Activated CD8-positive, alpha-beta T cell treated with anti-CD3 and anti-CD28 coated beads, Interleukin-2, amount 10 ng/mL, durations not matched to agents 7 days and 5 days (primary cell): Measurements from ENCODE around the gene FAM219A. TPM values are rescaled to one million over a fixed set of nuclear protein-coding genes. Genes with fewer than 3 reads are reported as not detected.

Experiments
- ATAC-seq: fragments of 150-1000 bp; cut with Tn5 transposase; one replicate; pipeline ENCODE4 v1.10.0; 2021; ENCODE audit warnings: moderate library complexity
- CTCF ChIA-PET: fragments of 350-600 bp; sonication (Branson Sonifier 250); formaldehyde crosslinking; loops from one replicate; lab custom pipeline; 2021; ENCODE audit warnings: antibody characterized with exemption; lab: Charles Lee
- POLR2A ChIA-PET: fragments of 350-600 bp; sonication (Branson Sonifier 250); formaldehyde crosslinking; loops from one replicate; lab custom pipeline; 2021; ENCODE audit warnings: antibody characterized with exemption; lab: Charles Lee
- DNase-seq: peaks from one replicate; pipeline ENCODE4 v3.0.0-alpha.2; 2020
- H3K27ac Mint-ChIP-seq: one replicate; pipeline ENCODE4 v1.8.0; 2021; ENCODE audit warnings: mild to moderate bottlenecking, mixed read lengths
- H3K27me3 Mint-ChIP-seq: one replicate; pipeline ENCODE4 v1.8.0; 2021; ENCODE audit warnings: low read depth, mixed read lengths
- H3K36me3 Mint-ChIP-seq: one replicate; pipeline ENCODE4 v1.8.0; 2021; ENCODE audit warnings: low read depth, mixed read lengths
- H3K4me1 Mint-ChIP-seq: one replicate; pipeline ENCODE4 v1.8.0; 2021; ENCODE audit warnings: low read depth, mixed read lengths
- H3K4me3 Mint-ChIP-seq: one replicate; pipeline ENCODE4 v1.8.0; 2021; ENCODE audit warnings: mild to moderate bottlenecking, mixed read lengths
- H3K9me3 Mint-ChIP-seq: one replicate; pipeline ENCODE4 v1.8.0; 2022; ENCODE audit warnings: mixed read lengths; ENCODE audit not compliant: insufficient read depth
- total RNA-seq, 2 experiments: library from RNA; stranded (reverse); gene quantifications; one replicate each; pipeline ENCODE4 v1.2.3, GENCODE V29; 2021

The FAM219A gene
- total RNA-seq, 2 experiments from 2014 or later: 7.5 to 8.3 TPM

GRCh38 chr9:34419716-34420504 lies 38.5 kb downstream of the FAM219A start:
- DNase-seq: no peak
- H3K36me3 Mint-ChIP-seq: no peaks in the 10 kb centered on the region
- CTCF ChIA-PET: no interaction called here
- POLR2A ChIA-PET: no interaction called here
- H3K27me3 Mint-ChIP-seq: no peaks in the 10 kb centered on the region
- no peak overlapping the region for H3K27ac Mint-ChIP-seq
- ATAC-seq: no peak
- no peaks in the 10 kb centered on the region for H3K4me1 Mint-ChIP-seq
- H3K4me3 Mint-ChIP-seq: no peak overlapping the region
- H3K9me3 Mint-ChIP-seq: no peaks in the 10 kb centered on the region

GRCh38 chr9:34417734-34418133 lies 40.6 kb downstream of the FAM219A start:
- DNase-seq (no peak), ATAC-seq (no peak)
- Mint-ChIP-seq H3K4me1 (no peaks in the 10 kb centered on the region), H3K9me3 (no peaks in the 10 kb centered on the region), H3K27me3 (no peaks in the 10 kb centered on the region), H3K36me3 (no peaks in the 10 kb centered on the region), H3K4me3 (no peak overlapping the region), H3K27ac (no peak overlapping the region)
- CTCF ChIA-PET: interaction anchor here (2.2 kb wide), 1 partner anchor 14 kb away, joined by 10 read pairs; no protein-coding TSS in a partner anchor
- POLR2A ChIA-PET: no interaction called here

GRCh38 chr9:34413231-34413852 lies 45.0 kb downstream of the FAM219A start:
- ChIA-PET CTCF (interaction anchor here (1.7 kb wide), 2 partner anchors 9 to 88 kb away, joined by 3 to 15 read pairs; no protein-coding TSS in a partner anchor), POLR2A (no interaction called here)
- Mint-ChIP-seq H3K4me1 (no peaks in the 10 kb centered on the region), H3K27me3 (no peaks in the 10 kb centered on the region), H3K27ac (no peak overlapping the region), H3K36me3 (no peaks in the 10 kb centered on the region), H3K9me3 (no peaks in the 10 kb centered on the region), H3K4me3 (no peak overlapping the region)
- ATAC-seq: no peak
- DNase-seq: peak; percentile 74

- Mint-ChIP-seq H3K4me3 (no peak overlapping the region), H3K9me3 (no peaks in the 10 kb centered on the region), H3K4me1 (no peaks in the 10 kb centered on the region), H3K36me3 (no peaks in the 10 kb centered on the region), H3K27ac (no peak overlapping the region), H3K27me3 (no peaks in the 10 kb centered on the region)
- POLR2A ChIA-PET: no interaction called here
- DNase-seq: no peak
- CTCF ChIA-PET: interaction anchor here (0.6 to 1.7 kb wide), 2 partner anchors 8 to 67 kb away, joined by 4 to 15 read pairs; no protein-coding TSS in a partner anchor
- ATAC-seq: no peak
Observed at GRCh38 chr9:34412336-34412735, 46.0 kb downstream of the FAM219A start.

GRCh38 chr9:34409154-34409553 lies 49.2 kb downstream of the FAM219A start:
- H3K36me3 Mint-ChIP-seq: no peaks in the 10 kb centered on the region
- no peak for ATAC-seq
- no peaks in the 10 kb centered on the region for H3K4me1 Mint-ChIP-seq
- no peaks in the 10 kb centered on the region for H3K9me3 Mint-ChIP-seq
- no peak overlapping the region for H3K27ac Mint-ChIP-seq
- H3K27me3 Mint-ChIP-seq: no peaks in the 10 kb centered on the region
- DNase-seq: no peak
- no peak overlapping the region for H3K4me3 Mint-ChIP-seq
- POLR2A ChIA-PET: no interaction called here
- CTCF ChIA-PET: no interaction called here

- CTCF ChIA-PET: no interaction called here
- POLR2A ChIA-PET: no interaction called here
- Mint-ChIP-seq H3K36me3 (no peaks in the 10 kb centered on the region), H3K27ac (no peak overlapping the region), H3K4me1 (no peaks in the 10 kb centered on the region), H3K27me3 (no peaks in the 10 kb centered on the region), H3K4me3 (no peak overlapping the region), H3K9me3 (no peaks in the 10 kb centered on the region)
- no peak for DNase-seq
- ATAC-seq: no peak
Observed at GRCh38 chr9:34408173-34408572, 50.2 kb downstream of the FAM219A start.

- Mint-ChIP-seq H3K27me3 (no peaks in the 10 kb centered on the region), H3K4me1 (no peaks in the 10 kb centered on the region), H3K4me3 (no peak overlapping the region), H3K27ac (no peak overlapping the region), H3K9me3 (no peaks in the 10 kb centered on the region), H3K36me3 (no peaks in the 10 kb centered on the region)
- ATAC-seq: no peak
- CTCF ChIA-PET: no interaction called here
- no peak for DNase-seq
- POLR2A ChIA-PET: no interaction called here
Observed at GRCh38 chr9:34406219-34406618, 52.2 kb downstream of the FAM219A start.

- no peak overlapping the region for H3K4me3 Mint-ChIP-seq
- H3K9me3 Mint-ChIP-seq: no peaks in the 10 kb centered on the region
- no peak overlapping the region for H3K27ac Mint-ChIP-seq
- no peaks in the 10 kb centered on the region for H3K27me3 Mint-ChIP-seq
- DNase-seq (no peak), ATAC-seq (no peak)
- H3K4me1 Mint-ChIP-seq: no peaks in the 10 kb centered on the region
- no peaks in the 10 kb centered on the region for H3K36me3 Mint-ChIP-seq
- ChIA-PET CTCF (no interaction called here), POLR2A (no interaction called here)
Observed at GRCh38 chr9:34405719-34406118, 52.7 kb downstream of the FAM219A start.

GRCh38 chr9:34403554-34404380 lies 54.6 kb downstream of the FAM219A start:
- Mint-ChIP-seq H3K36me3 (no peaks in the 10 kb centered on the region), H3K4me3 (no peak overlapping the region), H3K27ac (no peak overlapping the region), H3K4me1 (no peaks in the 10 kb centered on the region), H3K9me3 (no peaks in the 10 kb centered on the region), H3K27me3 (no peaks in the 10 kb centered on the region)
- CTCF ChIA-PET: interaction anchor here (0.6 to 3.1 kb wide), 50 partner anchors 9 to 299 kb away, joined by 3 to 43 read pairs (median 4); partner anchors contain the start of gene RPP25L
- ATAC-seq: no peak
- POLR2A ChIA-PET: no interaction called here
- peak; percentile 67 for DNase-seq

GRCh38 chr9:34400686-34401602 lies 57.4 kb downstream of the FAM219A start:
- POLR2A ChIA-PET: no interaction called here
- Mint-ChIP-seq H3K4me1 (no peaks in the 10 kb centered on the region), H3K4me3 (no peak overlapping the region), H3K9me3 (no peaks in the 10 kb centered on the region), H3K27me3 (no peaks in the 10 kb centered on the region), H3K27ac (no peak overlapping the region), H3K36me3 (no peaks in the 10 kb centered on the region)
- CTCF ChIA-PET: no interaction called here
- ATAC-seq (no peak), DNase-seq (no peak)

GRCh38 chr9:34400275-34400674 lies 58.1 kb downstream of the FAM219A start:
- CTCF ChIA-PET: no interaction called here
- Mint-ChIP-seq H3K4me1 (no peaks in the 10 kb centered on the region), H3K4me3 (no peak overlapping the region), H3K27ac (no peak overlapping the region), H3K9me3 (no peaks in the 10 kb centered on the region), H3K27me3 (no peaks in the 10 kb centered on the region), H3K36me3 (no peaks in the 10 kb centered on the region)
- DNase-seq (no peak), ATAC-seq (no peak)
- POLR2A ChIA-PET: no interaction called here
